HL-60 (cell line): ENCODE measurements around the gene MCTS1.
"Not testable (repeated sequence)": the region's sequence is repeated elsewhere in the genome, so short reads cannot be mapped to it uniquely, and the experiment has no call there.

ENCODE experiments used
- DNase-seq, 2 experiments: peaks; one replicate each; pipeline ENCODE4 v3.0.0-alpha.2; 2010 to 2020; ENCODE audit warnings: low read depth in 1 of 2, low spot score in 1 of 2
- H3K27ac ChIP-seq: fragments of 250-450 bp; sonication (Bioruptor Pico); replicated peaks from 2 replicates; pipeline ENCODE4 v1.5.1; 2020; ENCODE audit warnings: mild to moderate bottlenecking, moderate library complexity
- H3K27me3 ChIP-seq: fragments of 250-450 bp; sonication (Bioruptor Pico); 2 replicates; pipeline ENCODE4 v1.5.1; 2021; ENCODE audit warnings: mild to moderate bottlenecking, moderate library complexity; ENCODE audit not compliant: insufficient read depth, poor library complexity, severe bottlenecking
- H3K4me3 ChIP-seq: replicated peaks from 2 replicates; pipeline ENCODE4 v1.5.1; 2011; ENCODE audit warnings: mild to moderate bottlenecking, control low read depth, low read length; ENCODE audit not compliant: insufficient read depth
- GABPA ChIP-seq: IDR thresholded peaks from 2 replicates; pipeline ENCODE4 v1.6.1; 2012; ENCODE audit warnings: low read depth
- POLR2AphosphoS5 ChIP-seq: IDR thresholded peaks from 2 replicates; pipeline ENCODE4 v1.6.1; 2012; ENCODE audit warnings: low read depth
- SPI1 ChIP-seq: IDR thresholded peaks from 2 replicates; pipeline ENCODE4 v1.6.1; 2012; ENCODE audit warnings: low read depth, mild to moderate bottlenecking, borderline replicate concordance
- TF ChIP-seq, protein P1 (sequence below): IDR thresholded peaks from one replicate; pipeline ENCODE4 v1.5.1; 2011; ENCODE audit warnings: low read length, control low read depth, inconsistent platforms; ENCODE audit not compliant: insufficient read depth
- TF ChIP-seq, protein P2 (sequence below): IDR thresholded peaks from 2 replicates; pipeline ENCODE4 v1.6.1; 2012; ENCODE audit warnings: low read depth; ENCODE audit not compliant: insufficient replicate concordance

MCTS1 gene

DNA sequence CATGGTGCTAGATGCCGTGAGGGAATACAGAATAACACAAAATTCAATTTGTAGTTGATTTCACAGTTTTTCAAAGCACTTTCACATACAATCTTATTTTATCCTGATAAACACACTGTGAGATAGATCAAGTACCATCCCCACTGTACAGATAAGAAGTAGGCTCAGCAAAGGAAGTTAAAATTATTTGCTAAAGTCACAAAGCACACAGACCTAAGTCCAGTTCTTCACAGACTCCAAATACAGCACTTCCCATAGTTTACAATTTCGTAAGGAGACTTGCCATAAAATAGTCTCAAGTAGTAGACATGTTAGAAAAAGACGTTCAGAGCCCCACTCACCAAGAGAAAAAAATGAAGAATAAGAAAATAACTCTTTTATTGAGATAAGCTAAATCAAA lies 35.3 kb upstream of the MCTS1 start:
- TF ChIP-seq POLR2AphosphoS5 (no peak), SPI1 (no peak), GABPA (no peak)
- TF ChIP-seq, protein P1, sequence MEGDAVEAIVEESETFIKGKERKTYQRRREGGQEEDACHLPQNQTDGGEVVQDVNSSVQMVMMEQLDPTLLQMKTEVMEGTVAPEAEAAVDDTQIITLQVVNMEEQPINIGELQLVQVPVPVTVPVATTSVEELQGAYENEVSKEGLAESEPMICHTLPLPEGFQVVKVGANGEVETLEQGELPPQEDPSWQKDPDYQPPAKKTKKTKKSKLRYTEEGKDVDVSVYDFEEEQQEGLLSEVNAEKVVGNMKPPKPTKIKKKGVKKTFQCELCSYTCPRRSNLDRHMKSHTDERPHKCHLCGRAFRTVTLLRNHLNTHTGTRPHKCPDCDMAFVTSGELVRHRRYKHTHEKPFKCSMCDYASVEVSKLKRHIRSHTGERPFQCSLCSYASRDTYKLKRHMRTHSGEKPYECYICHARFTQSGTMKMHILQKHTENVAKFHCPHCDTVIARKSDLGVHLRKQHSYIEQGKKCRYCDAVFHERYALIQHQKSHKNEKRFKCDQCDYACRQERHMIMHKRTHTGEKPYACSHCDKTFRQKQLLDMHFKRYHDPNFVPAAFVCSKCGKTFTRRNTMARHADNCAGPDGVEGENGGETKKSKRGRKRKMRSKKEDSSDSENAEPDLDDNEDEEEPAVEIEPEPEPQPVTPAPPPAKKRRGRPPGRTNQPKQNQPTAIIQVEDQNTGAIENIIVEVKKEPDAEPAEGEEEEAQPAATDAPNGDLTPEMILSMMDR: no peak
- TF ChIP-seq, protein P2, sequence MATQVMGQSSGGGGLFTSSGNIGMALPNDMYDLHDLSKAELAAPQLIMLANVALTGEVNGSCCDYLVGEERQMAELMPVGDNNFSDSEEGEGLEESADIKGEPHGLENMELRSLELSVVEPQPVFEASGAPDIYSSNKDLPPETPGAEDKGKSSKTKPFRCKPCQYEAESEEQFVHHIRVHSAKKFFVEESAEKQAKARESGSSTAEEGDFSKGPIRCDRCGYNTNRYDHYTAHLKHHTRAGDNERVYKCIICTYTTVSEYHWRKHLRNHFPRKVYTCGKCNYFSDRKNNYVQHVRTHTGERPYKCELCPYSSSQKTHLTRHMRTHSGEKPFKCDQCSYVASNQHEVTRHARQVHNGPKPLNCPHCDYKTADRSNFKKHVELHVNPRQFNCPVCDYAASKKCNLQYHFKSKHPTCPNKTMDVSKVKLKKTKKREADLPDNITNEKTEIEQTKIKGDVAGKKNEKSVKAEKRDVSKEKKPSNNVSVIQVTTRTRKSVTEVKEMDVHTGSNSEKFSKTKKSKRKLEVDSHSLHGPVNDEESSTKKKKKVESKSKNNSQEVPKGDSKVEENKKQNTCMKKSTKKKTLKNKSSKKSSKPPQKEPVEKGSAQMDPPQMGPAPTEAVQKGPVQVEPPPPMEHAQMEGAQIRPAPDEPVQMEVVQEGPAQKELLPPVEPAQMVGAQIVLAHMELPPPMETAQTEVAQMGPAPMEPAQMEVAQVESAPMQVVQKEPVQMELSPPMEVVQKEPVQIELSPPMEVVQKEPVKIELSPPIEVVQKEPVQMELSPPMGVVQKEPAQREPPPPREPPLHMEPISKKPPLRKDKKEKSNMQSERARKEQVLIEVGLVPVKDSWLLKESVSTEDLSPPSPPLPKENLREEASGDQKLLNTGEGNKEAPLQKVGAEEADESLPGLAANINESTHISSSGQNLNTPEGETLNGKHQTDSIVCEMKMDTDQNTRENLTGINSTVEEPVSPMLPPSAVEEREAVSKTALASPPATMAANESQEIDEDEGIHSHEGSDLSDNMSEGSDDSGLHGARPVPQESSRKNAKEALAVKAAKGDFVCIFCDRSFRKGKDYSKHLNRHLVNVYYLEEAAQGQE: no peak
- Histone ChIP-seq H3K27me3 (no peaks in the 10 kb centered on the region), H3K27ac (no peak overlapping the region), H3K4me3 (no peak overlapping the region)
- DNase-seq: no peak

DNA sequence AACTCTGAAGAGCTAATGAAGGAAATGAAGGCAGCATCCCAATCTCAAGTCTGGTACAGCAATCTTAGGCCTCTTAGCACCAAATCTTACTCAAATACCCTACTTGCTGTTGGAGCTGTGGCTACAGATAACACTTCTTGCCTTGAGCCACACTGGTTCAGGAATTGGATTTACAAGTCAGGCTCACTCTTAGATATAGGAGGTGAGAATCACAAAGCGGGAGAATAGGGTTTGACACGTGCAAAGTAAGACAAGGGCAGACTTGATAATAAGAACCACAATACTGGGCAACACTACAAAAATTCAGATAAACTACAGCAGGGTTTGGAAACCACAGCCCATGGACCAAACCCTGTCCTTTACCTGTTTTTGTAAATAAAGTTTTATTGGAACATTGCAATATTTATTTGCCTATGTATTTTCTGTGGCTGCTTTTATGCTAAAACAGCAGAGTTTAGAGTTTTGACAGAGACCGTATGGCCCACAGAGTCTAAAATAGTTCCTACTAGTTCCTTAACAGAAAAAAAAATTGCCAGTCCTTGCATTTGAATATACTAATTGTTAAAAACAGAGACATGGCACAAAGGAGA lies 33.8 kb upstream of the MCTS1 start:
- no peak overlapping the region for H3K4me3 ChIP-seq
- no peaks in the 10 kb centered on the region for H3K27me3 ChIP-seq
- TF ChIP-seq, protein P2: no peak
- TF ChIP-seq, protein P1: no peak
- TF ChIP-seq POLR2AphosphoS5 (no peak), SPI1 (no peak), GABPA (no peak)
- no peak overlapping the region for H3K27ac ChIP-seq
- no peak for DNase-seq

DNA sequence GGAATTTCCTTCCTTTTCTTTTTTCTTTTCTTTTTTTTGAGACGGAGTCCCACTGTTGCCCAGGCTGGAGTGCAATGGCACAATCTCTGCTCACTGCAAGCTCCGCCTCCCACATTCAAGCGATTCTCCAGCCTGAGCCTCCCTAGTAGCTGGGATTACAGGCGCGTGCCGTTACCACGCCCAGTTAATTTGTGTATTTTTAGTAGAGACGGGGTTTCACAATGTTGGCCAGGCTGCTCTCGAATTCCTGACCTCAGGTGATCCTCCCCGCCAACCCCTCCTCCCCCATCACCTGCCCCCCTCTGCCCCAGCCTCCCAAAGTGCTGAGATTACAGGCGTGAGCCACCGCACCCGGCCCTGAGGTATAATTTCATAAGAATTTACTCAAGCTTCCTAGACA lies 30.1 kb upstream of the MCTS1 start:
- not testable (repeated sequence) for H3K4me3 ChIP-seq, H3K27me3 ChIP-seq, H3K27ac ChIP-seq, DNase-seq

DNA sequence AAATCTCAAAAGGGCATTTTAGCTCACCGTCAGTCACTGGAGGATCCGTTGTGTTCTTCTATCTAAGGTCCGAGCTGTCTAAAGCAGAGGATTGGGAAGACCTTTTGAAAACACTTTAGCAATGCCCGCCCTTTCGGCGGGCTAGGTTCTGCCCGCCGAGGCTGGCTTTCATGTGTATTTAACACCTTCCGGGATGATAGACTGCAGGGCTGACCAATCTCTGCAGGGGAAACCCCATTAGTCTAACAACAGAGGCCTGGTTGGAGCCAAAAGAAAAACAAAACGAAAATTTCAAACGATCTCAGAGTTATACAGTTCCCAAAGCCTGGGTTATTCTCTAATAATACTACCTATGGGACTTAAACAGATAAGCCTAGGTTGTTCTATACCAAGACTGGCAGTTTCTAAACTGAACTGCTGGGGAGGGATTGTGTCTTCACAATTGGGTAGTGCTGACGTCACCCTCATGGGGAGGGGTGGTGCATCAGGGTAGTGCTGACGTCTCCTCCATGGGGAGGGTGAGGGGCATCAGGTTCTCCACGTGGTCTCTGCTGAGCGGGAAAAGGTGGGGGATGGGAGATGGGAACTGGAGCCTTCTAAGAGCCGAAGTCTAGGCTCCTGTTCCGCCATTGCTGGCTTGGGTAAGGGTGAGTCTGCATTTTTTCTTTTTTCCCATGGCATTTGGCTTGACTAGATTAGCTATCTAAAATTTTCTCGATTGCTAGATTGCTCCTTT lies 28.4 kb upstream of the MCTS1 start:
- DNase-seq: no peak
- Histone ChIP-seq H3K4me3 (no peak overlapping the region), H3K27ac (no peak overlapping the region), H3K27me3 (no peaks in the 10 kb centered on the region)
- TF ChIP-seq POLR2AphosphoS5 (no peak), SPI1 (no peak), GABPA (no peak)
- TF ChIP-seq, protein P2: no peak
- TF ChIP-seq, protein P1: no peak
